Erythroblast (primary cell): ENCODE measurements around the gene ATP1A4.

Experiments used
- GATA1 ChIP-seq: IDR thresholded peaks from 2 replicates; pipeline ENCODE4 v1.6.1; 2011; ENCODE audit warnings: low read depth, mild to moderate bottlenecking, control low read depth, low read length, moderate library complexity
- POLR2A ChIP-seq: IDR thresholded peaks from 2 replicates; pipeline ENCODE4 v1.6.1; 2011; ENCODE audit warnings: mild to moderate bottlenecking, low read length

GRCh38 chr1:160194737-160195059 lies 43.3 kb downstream of the ATP1A4 start:
- TF ChIP-seq POLR2A (no peak), GATA1 (no peak)
